ENCODE measurements around the gene JAK1. TPM values are rescaled to one million over a fixed set of nuclear protein-coding genes. Genes with fewer than 3 reads are reported as not detected.

The JAK1 gene
- total and polyA plus RNA-seq, 8 donors: 15.5 to 89.8 (median 50.7) TPM

GRCh38 chr1:64875101-64875500 is 91.2 kb downstream of the JAK1 start:
- DNase-seq (no peak), FAIRE-seq (no peak), ATAC-seq (peak in 1 of 4 donors; percentile 11)
- Histone ChIP-seq H3K4me1 (peaks cover 4 to 36% (median 29%) of the 10 kb centered on the region in 3 donors), H3K9me3 (peaks cover 0 to 2% (median 0%) of the 10 kb centered on the region in 4 donors), H3K27ac (no peak overlapping the region), H3K4me3 (no peak overlapping the region), H3K27me3 (no peaks in the 10 kb centered on the region), H3K36me3 (peaks cover 0 to 7% (median 0%) of the 10 kb centered on the region in 3 donors)
- 68 to 81% methylated on average over 10 of the region's 10 CpGs for WGBS, 2 donors
- TF ChIP-seq CTCF (IDR thresholded peaks at IDR 0.05): no peak
- intact Hi-C loops (cut with DNase I): no loop called here

- ATAC-seq (no peak), DNase-seq (no peak), FAIRE-seq (no peak)
- Histone ChIP-seq H3K36me3 (peaks cover 0 to 7% (median 0%) of the 10 kb centered on the region in 3 donors), H3K4me1 (peaks cover 4 to 33% (median 26%) of the 10 kb centered on the region in 3 donors), H3K27ac (no peak overlapping the region), H3K9me3 (peaks cover 0 to 2% (median 0%) of the 10 kb centered on the region in 4 donors), H3K27me3 (no peaks in the 10 kb centered on the region), H3K4me3 (no peak overlapping the region)
- WGBS, 2 donors: 58 to 69% methylated on average over 3 of the region's 3 CpGs
- TF ChIP-seq CTCF (IDR thresholded peaks at IDR 0.05): no peak
- intact Hi-C loops (cut with DNase I): no loop called here
Measured at GRCh38 chr1:64874666-64875065, 91.7 kb downstream of the JAK1 start.

GRCh38 chr1:64873576-64873975 is 92.8 kb downstream of the JAK1 start:
- intact Hi-C loops (cut with DNase I): no loop called here
- no peak for ATAC-seq
- WGBS, 2 donors: 91 to 97% methylated on average over 9 of the region's 9 CpGs
- H3K27ac ChIP-seq: no peak overlapping the region
- no peak for FAIRE-seq
- DNase-seq: no peak
- H3K4me3 ChIP-seq: no peak overlapping the region
- H3K9me3 ChIP-seq: peaks cover 0 to 2% (median 0%) of the 10 kb centered on the region in 4 donors
- peaks cover 0 to 7% (median 6%) of the 10 kb centered on the region in 3 donors for H3K36me3 ChIP-seq
- H3K4me1 ChIP-seq: peaks cover under 1 to 23% (median 15%) of the 10 kb centered on the region in 3 donors
- no peak for TF ChIP-seq CTCF (IDR thresholded peaks at IDR 0.05)
- no peaks in the 10 kb centered on the region for H3K27me3 ChIP-seq

- Histone ChIP-seq H3K4me1 (peaks cover 0 to 10% (median 4%) of the 10 kb centered on the region in 3 donors), H3K36me3 (peaks cover 0 to 20% (median 7%) of the 10 kb centered on the region in 3 donors), H3K27ac (no peak overlapping the region), H3K27me3 (no peaks in the 10 kb centered on the region), H3K4me3 (no peak overlapping the region), H3K9me3 (peaks cover 0 to 2% (median 0%) of the 10 kb centered on the region in 4 donors)
- WGBS, 2 donors: 96 to 100% methylated on average over 1 of the region's 1 CpG
- ATAC-seq (no peak), FAIRE-seq (no peak), DNase-seq (no peak)
- no peak for TF ChIP-seq CTCF (IDR thresholded peaks at IDR 0.05)
- intact Hi-C loops (cut with DNase I): no loop called here
Measured at GRCh38 chr1:64872067-64872466, 94.3 kb downstream of the JAK1 start.

DNA sequence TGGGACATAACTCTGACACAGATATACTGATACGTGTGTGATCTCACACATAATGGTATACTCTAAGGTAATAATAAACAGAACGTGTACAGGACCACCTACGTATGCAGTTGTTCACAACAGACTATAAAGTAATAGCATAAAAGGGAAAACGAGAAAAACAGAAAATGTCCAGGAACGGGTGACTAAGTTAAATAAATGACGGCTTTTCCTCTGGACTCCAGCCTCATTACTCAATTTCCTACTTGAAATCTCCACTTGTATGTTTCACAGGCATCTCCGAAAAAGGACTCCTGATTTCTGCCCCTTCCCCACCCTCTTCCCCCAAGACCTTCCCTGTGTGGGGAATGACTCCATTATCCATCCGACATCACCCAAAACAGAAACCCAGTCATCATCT is 95.1 kb downstream of the JAK1 start:
- H3K27ac ChIP-seq: no peak overlapping the region
- no peak overlapping the region for H3K4me3 ChIP-seq
- 91 to 95% methylated on average over 8 of the region's 8 CpGs for WGBS, 2 donors
- H3K36me3 ChIP-seq: peaks cover 4 to 20% (median 4%) of the 10 kb centered on the region in 3 donors
- no peak for TF ChIP-seq CTCF (IDR thresholded peaks at IDR 0.05)
- no peak for DNase-seq
- H3K9me3 ChIP-seq: no peaks in the 10 kb centered on the region
- no peak for FAIRE-seq
- no peak for ATAC-seq
- H3K27me3 ChIP-seq: no peaks in the 10 kb centered on the region
- intact Hi-C loops (cut with DNase I): no loop called here
- peaks cover 0 to 5% (median 0%) of the 10 kb centered on the region in 3 donors for H3K4me1 ChIP-seq

Data from pancreas (tissue), 10 donors.